K562 (cell line): ENCODE results near the gene CREB3L2. TPM values are rescaled to one million over a fixed set of nuclear protein-coding genes. Genes with fewer than 3 reads are reported as not detected.

Source experiments
- KLF10 ChIP-seq: fragments of 250-450 bp; sonication (Bioruptor Pico); IDR thresholded peaks from 2 replicates; pipeline ENCODE4 v1.6.1; 2021; ENCODE audit warnings: matching md5 sums
- NFIC ChIP-seq: fragments of 450-650 bp; IDR thresholded peaks from 2 replicates; pipeline ENCODE4 v1.6.1; 2017; ENCODE audit warnings: mild to moderate bottlenecking, inconsistent platforms
- NFIX ChIP-seq: fragments of 250-450 bp; sonication (Bioruptor Pico); IDR thresholded peaks from 2 replicates; pipeline ENCODE4 v1.4.0; 2020; ENCODE audit warnings: low read depth, mild to moderate bottlenecking, moderate library complexity
- RAD51 ChIP-seq: fragments of 450-650 bp; IDR thresholded peaks from 2 replicates; pipeline ENCODE4 v1.7.1; 2016; ENCODE audit warnings: low read depth, mild to moderate bottlenecking, borderline replicate concordance
- SIN3B ChIP-seq: fragments of 450-650 bp; IDR thresholded peaks from 2 replicates; pipeline ENCODE4 v1.6.1; 2017; ENCODE audit warnings: low read depth, mild to moderate bottlenecking, moderate library complexity
- SMARCA5 ChIP-seq: fragments of 450-650 bp; IDR thresholded peaks from 2 replicates; pipeline ENCODE4 v1.6.1; 2016
- USF1 ChIP-seq: sonication (generic); formaldehyde crosslinking; IDR thresholded peaks from 2 replicates; pipeline ENCODE4 v1.9.0; 2022; ENCODE audit warnings: mild to moderate bottlenecking, missing genetic modification reagents
- ZNF143 ChIP-seq: sonication (generic); formaldehyde crosslinking; IDR thresholded peaks from 2 replicates; pipeline ENCODE4 v1.9.0; 2022; ENCODE audit warnings: mild to moderate bottlenecking, missing genetic modification reagents
- polyA plus RNA-seq, 8 experiments: library from polyadenylated mRNA; depleted of rRNA in 4 of 8; stranded (reverse) in 5 of 8; unstranded in 3 of 8; fragments of >200 nt; fragmentation: Nextera tagmentation in 2 of 8; fragmentation: Illumina TruSeq in 1 of 8; extraction: Ambion mirVana in 2 of 8; extraction: Trizol in 1 of 8; gene quantifications; 2 replicates each; pipeline versions ENCODE4 v1.2.1 to v1.2.3, GENCODE V29; 2011 to 2014; ENCODE audit warnings: inconsistent platforms in 1 of 8, missing spikeins in 1 of 8
- total RNA-seq, 7 experiments: library from RNA; depleted of rRNA in 6 of 7; stranded (reverse); fragments of >200 nt in 6 of 7; fragmentation: Illumina TruSeq in 2 of 7; extraction: Trizol in 2 of 7; gene quantifications; 2 replicates each; pipeline versions ENCODE4 v1.2.1 to v1.2.3, GENCODE V29; 2011 to 2021; ENCODE audit warnings: low replicate concordance in 1 of 7
- TF ChIP-seq, protein P1 (sequence below), 2 experiments: fragments of 450-650 bp in 1 of 2; sonication (generic) in 1 of 2; formaldehyde crosslinking in 1 of 2; IDR thresholded peaks; 2 replicates each; pipeline versions ENCODE4 v1.7.1 to v1.9.0; 2016 to 2022; ENCODE audit warnings: inconsistent platforms in 1 of 2, mild to moderate bottlenecking in 1 of 2, missing genetic modification reagents in 1 of 2

Gene CREB3L2
- total and polyA plus RNA-seq, 9 of the 15 experiments (the other 6 are each of a cell fraction or from before 2014, with no cell fraction given): 7.1 to 45.6 (median 15.8) TPM

- TF ChIP-seq, protein P1, sequence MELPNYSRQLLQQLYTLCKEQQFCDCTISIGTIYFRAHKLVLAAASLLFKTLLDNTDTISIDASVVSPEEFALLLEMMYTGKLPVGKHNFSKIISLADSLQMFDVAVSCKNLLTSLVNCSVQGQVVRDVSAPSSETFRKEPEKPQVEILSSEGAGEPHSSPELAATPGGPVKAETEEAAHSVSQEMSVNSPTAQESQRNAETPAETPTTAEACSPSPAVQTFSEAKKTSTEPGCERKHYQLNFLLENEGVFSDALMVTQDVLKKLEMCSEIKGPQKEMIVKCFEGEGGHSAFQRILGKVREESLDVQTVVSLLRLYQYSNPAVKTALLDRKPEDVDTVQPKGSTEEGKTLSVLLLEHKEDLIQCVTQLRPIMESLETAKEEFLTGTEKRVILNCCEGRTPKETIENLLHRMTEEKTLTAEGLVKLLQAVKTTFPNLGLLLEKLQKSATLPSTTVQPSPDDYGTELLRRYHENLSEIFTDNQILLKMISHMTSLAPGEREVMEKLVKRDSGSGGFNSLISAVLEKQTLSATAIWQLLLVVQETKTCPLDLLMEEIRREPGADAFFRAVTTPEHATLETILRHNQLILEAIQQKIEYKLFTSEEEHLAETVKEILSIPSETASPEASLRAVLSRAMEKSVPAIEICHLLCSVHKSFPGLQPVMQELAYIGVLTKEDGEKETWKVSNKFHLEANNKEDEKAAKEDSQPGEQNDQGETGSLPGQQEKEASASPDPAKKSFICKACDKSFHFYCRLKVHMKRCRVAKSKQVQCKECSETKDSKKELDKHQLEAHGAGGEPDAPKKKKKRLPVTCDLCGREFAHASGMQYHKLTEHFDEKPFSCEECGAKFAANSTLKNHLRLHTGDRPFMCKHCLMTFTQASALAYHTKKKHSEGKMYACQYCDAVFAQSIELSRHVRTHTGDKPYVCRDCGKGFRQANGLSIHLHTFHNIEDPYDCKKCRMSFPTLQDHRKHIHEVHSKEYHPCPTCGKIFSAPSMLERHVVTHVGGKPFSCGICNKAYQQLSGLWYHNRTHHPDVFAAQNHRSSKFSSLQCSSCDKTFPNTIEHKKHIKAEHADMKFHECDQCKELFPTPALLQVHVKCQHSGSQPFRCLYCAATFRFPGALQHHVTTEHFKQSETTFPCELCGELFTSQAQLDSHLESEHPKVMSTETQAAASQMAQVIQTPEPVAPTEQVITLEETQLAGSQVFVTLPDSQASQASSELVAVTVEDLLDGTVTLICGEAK (IDR thresholded peaks at IDR 0.05): no peak
- TF ChIP-seq, protein P1 (CRISPR knock-in tag; IDR thresholded peaks at IDR 0.05): 0 out of 2 replicates have a peak, but pooled peaks have one; percentile 10
- TF ChIP-seq SMARCA5 (peak; percentile 49; the same call in 1 of the 2 replicates), RAD51 (peak; percentile 5; the same call in 1 of the 2 replicates), SIN3B (no peak), KLF10 (CRISPR knock-in tag) (no peak), NFIX (CRISPR knock-in tag) (no peak), ZNF143 (CRISPR knock-in tag) (no peak), NFIC (peak; percentile 74), USF1 (CRISPR knock-in tag) (peak; percentile 54)
These were observed at the start of gene CREB3L2 (continued) for GRCh38 chr7:138001529-138002095.
